HuH-7 (cell line): Measurements from ENCODE around the gene MGRN1.

Experiments used
- DNase-seq: peaks from one replicate; pipeline ENCODE4 v3.0.0; 2011; ENCODE audit warnings: low spot score

The MGRN1 gene

DNA sequence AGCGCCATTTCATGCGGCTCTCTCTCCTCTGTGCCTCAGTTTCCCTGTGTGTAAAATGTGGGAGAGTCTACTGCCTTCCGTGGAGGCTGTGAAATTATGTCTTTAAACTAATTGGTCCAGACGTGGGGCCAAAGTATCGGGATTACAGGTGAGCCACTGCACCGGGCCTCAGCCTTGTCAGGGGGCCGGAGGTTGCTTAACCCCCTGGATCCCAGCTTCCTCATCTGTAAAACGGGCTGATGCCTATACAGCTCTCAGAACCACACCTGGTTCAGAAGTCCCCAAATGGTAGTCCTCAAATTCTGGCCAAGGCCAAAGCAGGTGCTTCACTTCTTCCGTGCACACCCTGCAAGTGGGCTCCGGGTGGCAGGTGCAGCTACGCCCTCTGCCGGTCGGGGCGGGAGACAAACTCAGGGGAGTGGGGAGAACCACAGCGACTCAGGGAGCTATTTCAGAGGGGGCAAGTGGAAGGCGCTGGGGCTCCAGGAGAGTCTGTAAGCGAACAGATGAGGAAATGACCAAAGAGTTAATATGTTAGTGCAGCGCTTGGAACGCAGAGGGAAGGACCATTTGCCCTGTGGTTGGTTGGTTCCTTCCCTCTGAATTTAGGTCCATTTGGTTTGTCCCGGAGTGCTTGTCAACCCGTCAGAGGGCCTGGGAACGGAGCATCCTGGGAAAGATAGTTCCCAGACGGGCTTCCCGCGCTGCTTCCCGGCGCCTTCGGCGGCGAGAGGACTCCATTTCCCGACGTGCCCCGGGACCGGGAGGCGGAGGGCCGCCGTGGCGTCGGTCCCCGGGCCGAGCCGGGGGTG lies at the start of gene MGRN1:
MGRN1 (plus strand) TSS at position 812 of the 812 bp plus-strand sequence. CDS start 135 bp downstream, outside the sequence.
- DNase-seq: peak; percentile 92

DNA sequence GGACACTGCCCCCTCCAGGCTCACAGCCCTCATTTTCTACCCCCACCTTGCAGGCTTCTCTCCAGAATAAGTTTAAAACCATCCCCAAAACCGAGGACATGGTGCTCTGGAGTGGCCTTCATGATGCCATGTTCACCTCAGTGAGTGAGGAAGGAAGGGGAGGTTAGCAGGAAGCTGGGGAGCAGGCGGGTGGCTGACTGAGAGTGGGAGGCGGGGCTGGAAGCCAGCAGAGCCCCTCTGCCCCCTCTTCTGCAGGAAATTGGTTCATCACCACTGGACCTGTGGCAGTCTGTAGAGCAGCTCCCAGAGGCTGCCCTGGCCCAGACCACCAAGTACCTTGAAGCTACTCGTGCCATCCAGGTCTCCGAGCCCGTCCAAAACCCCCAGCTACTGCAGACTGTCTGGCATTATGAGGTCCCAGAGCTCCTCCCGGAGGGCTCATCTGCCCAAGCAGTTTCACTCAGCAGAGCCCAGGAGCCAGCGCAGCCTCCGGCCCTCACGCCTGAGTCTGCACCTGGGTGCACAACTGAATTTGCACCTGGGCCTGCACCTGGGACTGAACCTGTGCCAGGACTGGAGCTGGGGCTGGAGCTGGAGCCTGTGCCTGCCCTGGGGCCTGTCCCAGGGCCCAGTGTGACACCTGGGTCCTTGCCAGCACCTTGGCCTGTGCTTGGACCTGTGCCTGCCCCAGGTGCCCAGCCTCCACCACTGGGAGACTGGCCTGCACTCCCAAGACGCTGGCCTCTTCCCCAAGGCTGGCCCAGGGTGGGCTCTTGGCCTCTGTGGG lies 49.5 kb upstream of the MGRN1 start:
- DNase-seq: no peak

DNA sequence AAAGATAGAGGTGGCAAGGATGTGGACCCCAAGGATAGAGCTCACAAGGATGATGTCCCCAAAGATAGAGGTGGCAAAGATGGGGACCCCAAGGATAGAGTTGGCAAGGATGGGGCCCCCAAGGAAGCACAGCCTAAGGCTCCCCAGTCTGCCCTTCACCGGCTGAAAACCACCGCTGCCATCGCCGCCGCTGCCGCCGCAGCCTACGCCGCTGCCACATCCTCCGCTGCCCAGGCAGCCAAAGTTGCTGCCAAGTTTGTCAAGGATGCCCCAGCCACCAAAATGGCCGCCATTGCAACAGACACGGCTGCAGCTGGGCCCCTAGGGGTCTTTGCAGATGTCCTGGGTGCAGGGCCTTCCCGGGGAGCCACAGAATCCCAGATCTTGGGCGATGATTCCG lies 48.6 kb upstream of the MGRN1 start:
- DNase-seq: no peak

DNA sequence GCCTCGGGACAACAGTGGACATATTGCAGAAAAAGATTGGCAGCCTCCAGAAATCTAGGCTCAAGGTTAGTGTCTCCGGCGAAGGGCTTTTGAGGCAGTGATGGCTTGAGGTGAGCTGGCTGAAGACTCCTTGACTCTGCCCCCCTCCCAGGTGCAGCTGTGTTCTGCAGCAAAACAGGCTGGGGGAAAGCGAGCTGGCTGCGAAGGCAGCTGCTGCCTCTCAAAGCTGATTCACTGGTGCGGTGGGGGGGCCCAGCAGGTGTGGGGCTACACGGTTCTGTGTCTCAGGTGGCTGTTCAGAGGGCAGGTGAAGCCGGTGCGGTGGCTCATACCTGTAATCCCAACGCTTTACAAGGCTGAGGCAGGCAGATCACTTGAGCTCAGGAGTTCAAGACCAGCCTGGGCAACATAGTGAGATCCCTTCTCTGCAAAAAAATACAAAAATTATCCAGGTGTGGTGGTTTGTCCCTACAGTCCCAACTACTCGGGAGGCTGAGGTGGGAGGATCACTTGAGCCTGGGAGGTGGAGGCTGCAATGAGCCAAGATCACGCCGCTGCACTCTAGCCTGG lies 45.6 kb upstream of the MGRN1 start:
- DNase-seq: no peak

DNA sequence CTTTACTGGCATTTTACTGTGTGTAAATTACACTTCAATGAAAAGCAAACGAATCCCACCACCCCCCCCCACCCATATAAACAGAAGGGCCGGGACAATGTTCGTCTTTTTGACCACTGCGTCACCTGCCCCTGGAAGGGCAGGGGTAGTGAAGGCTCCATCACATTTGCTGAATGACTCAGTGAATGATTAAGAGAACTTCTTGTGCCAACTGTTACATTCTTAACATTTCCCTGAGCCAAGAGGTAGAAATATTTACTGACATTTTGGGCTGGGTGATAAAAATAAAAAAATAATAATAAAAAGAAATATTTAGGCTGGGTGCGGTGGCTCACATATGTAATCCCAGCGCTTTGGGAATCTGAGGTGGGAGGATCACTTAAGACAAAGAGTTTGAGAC lies 44.4 kb upstream of the MGRN1 start:
- no peak for DNase-seq

DNA sequence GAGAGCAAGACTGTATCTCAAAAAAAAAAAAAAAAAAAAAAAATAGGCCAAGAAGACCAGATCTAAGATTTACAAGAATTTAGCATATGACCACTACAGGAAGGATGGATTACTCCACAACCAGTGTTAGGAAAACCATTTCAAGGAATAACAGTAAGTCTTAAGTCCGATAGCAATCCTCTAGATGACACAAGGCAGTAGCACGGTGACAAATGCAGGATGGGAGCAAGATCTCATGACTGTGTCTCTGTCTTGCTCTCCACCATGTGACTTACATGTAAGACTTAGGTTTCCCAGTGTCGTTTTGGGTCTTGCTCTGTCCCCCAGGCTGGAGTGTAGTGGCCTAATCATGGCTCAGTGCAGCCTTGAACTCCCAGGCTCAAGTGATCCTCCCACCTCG lies 40.7 kb upstream of the MGRN1 start:
- no peak for DNase-seq

DNA sequence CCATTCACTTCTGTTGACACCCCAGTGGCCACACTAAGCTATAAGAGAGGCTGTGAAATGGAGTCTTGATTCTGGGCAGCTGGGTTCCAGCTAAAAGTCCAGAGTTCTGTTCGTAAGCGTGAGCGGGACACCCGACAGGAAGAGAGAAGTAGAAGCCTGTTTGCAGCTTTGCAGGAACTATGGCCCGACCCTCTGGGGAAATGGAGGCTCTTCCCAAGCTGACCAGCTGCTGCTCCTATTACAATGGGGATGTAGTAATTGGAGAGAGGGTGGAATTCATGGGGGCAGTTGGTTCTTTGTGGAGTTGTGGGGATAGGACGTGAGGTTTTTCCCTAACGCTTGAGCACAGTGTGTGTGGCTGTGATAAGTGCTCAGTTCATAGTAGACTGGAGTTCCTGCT lies 38.3 kb upstream of the MGRN1 start:
- no peak for DNase-seq

DNA sequence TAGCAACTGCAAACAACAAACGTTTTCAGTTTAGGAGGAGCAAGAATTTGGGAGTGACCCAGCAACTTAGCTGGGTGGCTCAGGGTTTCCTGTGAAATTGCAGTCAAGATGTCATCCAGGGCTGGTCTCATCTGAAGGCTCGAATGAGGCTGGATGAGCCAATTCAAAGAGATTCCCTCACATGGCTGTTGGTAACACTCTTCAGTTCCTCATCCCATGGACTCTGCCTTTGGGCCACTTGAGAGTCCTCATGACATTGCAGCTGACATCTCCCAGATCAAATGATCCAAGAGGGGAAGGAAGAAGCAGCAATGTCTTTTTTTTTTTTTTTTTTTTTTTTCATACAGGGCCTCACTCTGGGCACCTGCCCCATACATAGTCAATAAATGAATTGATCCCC lies 36.2 kb upstream of the MGRN1 start:
- DNase-seq: no peak

DNA sequence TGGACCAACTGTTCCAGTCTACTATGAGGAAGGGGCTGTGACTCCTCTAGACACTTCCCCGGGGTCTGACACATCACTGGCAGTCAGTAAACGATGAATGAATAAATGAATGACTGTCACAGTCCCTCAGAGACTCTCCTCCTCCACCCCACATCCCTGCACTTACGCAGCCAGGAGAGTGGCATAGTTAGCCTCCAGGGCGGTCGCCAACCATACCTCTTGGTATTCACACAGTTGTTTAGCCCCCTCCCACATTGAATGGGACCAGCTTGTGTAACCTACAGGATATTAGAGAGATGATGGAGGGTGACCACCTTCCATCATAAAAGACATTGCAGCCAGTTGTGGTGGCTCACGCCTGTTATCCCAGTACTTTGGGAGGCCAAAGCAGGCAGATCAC lies 35.7 kb upstream of the MGRN1 start:
- no peak for DNase-seq

DNA sequence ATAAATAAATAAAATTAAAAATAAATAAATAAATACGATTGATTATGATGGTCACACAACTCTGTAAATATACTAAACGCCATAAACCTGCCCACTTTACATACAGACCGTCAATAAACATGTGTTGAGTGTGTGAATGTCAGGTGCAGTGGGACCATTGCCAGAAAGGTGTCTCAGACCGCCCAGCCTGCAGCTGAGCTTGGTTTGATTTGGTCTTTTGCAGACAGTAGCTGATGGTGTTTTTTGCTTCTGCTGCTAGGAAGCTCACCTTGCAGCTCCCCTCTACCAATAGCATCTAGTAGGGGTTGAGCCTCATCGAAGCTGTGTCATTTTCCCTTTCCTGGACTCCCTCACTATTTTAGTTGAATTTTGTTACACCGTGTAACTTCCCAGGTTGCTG lies 33.4 kb upstream of the MGRN1 start:
- DNase-seq: no peak

DNA sequence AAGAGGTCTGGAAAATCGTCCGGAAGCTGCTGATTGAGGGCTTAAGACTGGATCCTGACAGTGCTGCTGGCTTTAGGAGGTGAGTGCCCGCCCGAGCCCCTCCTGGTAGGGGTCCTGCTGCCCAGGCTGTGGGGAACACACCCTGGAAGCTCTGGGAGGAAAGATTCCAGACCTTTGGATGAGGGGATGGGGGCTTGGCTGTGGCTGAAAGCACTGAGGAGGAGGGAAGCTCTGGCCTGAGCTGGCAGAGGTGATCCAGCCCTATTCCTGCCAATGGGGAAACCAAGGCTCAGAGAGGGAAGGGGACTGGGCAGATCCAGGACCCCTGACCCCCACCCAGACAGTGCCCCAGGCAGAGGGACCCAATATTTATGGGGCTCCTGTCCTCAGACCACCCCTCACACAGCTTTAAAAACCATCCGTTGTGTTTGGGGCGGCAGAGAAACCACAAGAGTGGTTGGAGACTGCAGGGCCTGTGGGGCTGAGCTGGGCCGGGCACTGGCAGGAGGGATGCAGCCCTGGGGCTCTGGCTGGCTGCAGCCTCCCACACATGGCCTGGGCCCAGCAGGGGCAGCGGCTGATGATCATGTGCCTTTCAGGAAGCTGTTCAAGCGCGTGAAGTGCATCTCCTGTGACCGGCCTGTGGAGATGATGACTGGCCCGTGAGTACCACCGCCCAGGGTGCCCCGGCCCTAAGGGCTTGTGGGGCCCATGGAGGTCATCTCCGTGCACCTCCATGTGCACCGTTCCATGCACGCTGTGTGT lies 32.7 kb upstream of the MGRN1 start:
- no peak for DNase-seq

DNA sequence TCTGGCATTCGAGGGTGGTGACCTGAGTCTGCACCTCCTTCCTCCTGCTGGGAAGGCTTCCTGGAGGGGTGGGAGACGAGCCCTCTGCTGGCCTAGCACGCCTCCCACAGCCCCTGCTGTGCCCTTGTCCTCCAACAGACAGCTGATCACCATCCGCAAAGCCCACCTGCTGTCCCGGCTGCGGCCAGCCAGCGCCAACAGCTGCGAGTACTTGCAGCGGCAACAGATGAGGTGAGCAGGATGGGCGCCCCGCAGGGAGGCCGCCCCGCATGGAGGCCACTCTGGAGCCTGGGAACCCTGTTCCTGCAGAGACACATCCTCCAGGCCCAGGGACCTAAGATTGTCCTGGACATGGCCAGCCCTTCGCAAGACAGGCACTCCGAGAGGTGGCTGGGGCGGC lies 31.5 kb upstream of the MGRN1 start:
- DNase-seq: no peak

DNA sequence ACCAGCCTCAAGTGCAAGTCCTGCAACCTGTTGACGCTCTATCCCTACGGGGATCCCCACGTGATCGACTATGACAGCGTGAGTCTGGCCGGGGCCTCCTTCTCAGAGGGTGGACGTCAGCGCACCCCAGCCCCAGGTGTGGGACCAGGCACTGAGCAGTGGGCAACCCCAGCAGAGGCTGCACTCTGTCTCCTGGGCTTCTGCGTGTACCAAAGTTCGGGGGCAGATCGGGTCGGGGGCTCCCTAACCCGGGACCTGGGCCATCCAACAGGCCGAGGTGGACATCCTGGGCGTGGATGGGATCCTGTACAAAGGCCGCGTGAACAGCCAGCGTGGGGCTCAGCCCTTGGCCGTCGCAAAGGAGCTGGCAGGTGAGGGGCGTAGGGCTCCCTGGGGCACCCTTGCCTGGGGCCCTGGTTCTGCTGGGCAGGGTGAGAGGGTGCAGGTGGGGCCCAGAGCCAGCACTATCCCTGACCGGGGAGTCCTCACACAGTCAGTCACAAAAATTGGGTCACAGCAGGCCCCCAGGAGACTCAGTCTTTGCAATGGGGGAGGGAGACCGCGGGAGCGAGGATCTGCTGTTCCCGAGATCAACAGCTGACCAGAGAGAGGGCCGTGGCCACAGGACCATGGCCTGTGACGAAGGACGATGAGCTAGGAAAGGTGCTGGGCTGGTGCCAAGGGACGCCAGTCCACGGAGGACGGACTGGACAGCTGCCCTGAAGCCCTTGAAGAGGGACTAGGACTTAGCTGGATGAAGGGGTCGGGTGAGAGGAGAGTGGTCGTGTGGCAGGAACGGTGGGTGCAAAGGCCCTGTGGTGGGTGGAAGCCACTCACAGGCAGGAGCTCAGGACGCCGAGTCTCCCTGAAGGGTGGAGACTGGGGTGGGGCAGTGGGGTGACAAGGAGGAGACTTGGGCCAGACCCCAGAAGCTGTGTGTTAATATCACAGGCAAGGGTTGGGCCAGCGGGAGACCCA lies 29.9 kb upstream of the MGRN1 start:
- DNase-seq: no peak

DNA sequence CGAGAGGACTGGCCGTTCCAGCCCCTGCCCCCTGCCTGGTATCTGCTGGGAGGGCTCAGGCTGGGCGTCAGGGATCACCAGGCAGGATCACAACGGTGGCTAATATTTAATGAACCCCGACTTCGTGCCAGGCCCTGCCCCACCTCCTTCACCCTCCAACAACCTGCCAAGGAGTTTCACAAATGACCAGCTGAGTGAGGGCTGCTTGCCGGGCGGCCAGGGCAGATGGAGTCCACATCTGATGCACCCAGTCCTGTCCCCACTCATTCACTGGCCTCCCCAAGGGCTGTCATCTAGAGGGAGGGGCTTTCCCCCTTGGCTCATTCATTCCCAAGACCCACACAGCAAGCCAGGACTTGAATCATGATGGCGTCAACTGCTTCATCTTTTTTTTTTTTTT lies 27.5 kb upstream of the MGRN1 start:
- no peak for DNase-seq

DNA sequence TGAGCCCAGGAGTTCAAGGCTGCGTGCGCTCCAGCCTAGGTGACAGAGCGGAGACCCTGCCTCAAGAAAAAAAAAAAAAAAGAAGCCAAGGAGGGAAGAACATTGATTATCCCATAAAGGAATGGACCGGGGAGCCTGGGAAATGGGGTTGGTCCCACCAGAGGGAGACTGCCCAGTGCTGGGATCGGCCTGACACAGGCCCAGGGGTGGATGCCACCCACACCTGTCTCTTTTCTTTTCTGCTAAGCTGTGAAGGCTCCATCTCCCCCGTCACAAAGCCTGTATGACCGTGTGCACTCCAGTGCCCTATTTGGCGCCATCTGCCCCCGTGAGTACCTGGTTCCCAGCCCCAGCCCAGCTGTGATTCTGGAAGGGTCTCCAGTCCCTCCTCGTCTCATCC lies 25.6 kb upstream of the MGRN1 start:
- DNase-seq: no peak

DNA sequence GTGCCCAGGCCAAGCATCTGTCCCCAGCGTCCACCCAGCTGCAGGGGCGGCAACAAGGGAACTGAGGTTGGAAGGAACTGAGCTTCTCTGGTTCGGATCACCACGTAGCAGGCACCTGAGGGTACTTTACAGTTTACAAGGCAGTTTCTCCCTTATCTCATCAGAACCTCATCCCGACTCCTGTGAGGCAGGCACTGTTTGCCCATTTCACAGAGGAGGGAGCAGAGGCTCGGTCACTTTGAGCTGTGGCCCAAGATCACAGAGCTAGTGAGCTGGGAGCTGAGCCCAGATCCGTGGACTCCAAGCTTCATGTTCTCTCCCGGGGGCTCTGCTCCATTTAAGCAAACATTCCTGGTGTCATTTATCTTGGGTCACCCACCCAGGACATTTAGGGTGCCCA lies 25.1 kb upstream of the MGRN1 start:
- no peak for DNase-seq

DNA sequence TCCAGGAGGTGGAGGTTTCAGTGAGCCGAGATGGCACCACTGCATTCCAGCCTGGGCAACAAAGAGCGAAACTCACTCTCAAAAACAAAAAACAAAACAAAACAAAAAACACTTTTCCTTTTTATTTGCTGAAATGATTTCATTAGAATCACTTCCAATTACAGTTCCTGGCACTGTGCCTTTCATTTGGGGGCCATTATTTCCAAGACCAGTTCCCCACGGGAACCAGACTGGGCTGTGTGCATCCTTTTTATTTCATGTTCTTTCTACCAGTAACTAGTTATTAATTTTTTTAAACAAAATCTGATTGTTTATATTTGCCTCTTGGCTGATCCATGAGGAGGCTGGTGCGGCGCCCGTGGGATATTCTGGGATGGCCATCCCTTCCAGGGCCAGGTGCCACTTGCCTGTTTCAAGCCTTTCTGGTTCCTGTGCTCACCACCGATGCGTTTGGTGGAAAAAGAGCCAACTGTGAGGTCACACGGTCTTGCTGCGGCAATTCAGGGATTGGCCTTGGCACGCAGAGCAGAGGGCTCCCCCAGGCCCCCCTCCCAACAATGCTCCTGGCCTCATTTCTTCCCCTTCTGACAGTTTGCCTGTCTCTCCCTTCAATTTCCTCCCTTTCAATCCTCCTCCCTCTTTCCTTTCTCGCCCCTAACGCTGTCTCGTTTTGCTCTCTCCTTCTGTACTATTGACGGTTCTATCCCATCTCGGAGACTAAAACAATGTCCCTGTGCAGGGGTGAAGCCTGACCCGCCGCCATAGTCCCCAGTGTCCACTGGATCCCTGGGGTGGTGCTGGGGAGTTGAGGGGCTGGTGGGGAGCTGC lies 23.4 kb upstream of the MGRN1 start:
- DNase-seq: no peak

DNA sequence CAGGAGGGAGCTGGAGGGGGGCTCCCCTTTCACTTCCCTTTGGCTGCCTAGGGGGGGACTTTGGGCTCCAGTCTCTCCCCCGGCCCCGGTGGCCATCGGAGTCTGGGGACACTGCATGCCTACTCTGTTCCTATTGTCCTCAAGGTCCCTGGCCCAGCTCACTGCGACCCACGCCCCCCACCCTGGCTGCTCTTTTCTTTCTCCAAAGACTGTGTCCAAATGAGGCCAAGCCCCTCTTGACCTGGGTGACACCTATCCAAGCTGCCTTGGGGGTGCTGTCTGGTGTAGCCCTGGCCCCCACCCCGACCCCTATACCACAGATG lies 22.8 kb upstream of the MGRN1 start:
- DNase-seq: no peak

DNA sequence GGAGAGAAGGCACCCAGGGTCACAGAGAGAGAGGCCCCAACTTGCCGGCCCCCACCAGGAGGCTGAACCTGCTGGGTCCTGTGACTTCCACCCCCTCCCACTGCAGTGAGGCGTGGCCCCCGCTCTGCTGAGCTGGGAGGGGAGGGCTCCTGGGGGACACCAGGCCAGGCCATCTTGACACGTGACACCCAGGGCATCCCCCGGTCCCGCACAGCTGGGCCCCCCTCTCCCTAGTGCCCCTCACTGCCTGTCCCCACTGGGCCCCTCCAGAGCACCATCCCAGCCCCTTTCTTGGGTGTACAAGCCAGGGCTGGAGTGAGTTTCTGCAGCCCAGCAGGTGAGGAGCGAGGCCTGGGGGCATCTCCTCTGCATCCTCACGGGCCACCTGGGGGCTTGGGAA lies 22.3 kb upstream of the MGRN1 start:
- DNase-seq: no peak

DNA sequence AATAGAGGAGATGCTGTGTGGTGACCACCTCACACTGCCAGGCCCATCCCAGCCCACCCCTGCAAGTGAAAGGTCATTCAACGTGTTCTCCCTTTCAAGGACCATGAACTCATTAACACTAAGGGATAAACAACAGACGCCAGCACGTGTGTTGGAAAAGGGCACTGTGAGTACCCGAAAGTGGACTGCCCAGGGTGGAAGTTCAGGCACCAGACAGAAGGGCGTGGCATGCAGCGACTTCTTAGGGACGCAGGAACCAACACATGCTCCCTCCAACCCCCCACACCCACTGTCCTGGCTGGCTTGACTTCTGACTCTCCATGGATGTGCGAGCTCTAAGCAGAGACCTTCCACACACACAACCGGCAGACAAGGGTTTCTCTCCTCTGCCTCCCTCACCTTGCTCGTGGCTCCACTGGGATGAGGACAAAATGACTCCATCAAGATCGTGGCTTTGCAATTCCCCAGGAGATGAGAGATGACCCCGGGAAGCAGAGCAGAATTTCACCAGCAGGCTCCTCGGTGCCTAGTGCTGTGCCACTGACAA lies 20.9 kb upstream of the MGRN1 start:
- no peak for DNase-seq
